Measurements from ENCODE around the gene MDC1.

Gene MDC1

DNA sequence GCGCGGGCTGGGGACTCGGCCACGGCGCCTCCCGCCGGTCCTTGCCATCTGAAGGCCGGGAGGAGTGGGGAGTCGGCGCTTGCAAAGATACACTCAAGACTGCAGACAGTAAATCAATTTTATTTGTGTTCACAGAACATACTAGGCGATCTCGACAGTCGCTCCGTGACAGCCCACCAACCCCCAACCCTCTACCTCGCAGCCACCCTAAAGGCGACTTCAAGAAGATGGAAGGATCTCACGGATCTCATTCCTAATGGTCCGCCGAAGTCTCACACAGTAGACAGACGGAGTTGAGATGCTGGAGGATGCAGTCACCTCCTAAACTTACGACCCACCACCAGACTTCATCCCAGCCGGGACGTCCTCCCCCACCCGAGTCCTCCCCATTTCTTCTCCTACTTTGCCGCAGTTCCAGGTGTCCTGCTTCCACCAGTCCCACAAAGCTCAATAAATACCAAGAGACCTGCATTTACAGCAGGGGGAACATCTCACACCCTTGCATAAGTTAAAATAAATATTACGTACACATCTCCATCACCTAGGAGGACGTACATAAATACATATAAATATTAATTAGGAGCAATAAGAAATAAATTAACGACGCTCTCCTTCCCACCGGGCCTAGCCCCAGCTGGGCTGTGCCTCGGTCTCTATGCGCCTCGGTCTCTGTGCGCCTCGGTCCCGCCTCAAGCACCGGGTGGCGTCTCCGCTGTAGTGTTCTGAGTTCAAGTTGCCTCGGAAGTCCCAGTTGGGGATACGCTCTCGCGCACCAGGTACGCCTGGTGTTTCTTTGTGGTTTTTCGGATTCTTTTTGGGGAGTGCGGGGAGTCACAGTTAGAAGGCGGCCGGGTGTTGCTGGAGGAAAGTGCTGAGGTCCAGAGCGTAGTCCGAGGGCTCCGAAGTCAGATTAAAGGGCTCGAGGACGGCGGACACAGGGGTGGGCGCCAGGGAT is 26.3 kb upstream of the MDC1 start:
- peak overlapping the region; percentile 91 for H3K4ac ChIP-seq (ENCODE audit: low read depth, low read length)
- peak in 1 of 2 donors; percentile 45 for DNase-seq
- peaks cover 22 to 23% of the 10 kb centered on the region in 2 experiments for H3K36me3 ChIP-seq (ENCODE audit: control insufficient read depth in 1 of 2, insufficient read depth in 2 of 2, low read length in 2 of 2)
- peak overlapping the region; percentile 51 for H2BK12ac ChIP-seq (ENCODE audit: low read length)
- peaks cover 37% of the 10 kb centered on the region for H3K79me1 ChIP-seq (ENCODE audit: low read length)
- peak overlapping the region; percentile 83 for H3K4me3 ChIP-seq (ENCODE audit: low read depth, low read length)
- H2BK5ac ChIP-seq (ENCODE audit: low read depth, low read length, poor library complexity), result peak overlapping the region; percentile 93
- peak overlapping the region; percentile 27 for H2AK5ac ChIP-seq (ENCODE audit: low read length)
- peak overlapping the region; percentile 78 for H3K14ac ChIP-seq (ENCODE audit: low read length)
- H4K12ac ChIP-seq (ENCODE audit: low read depth, low read length), result peak overlapping the region; percentile 81
- peak overlapping the region; percentile 92 for H3K27ac ChIP-seq (ENCODE audit: low read depth, low read length)
- H3K27me3 ChIP-seq (ENCODE audit: insufficient read depth, low read length), result no peaks in the 10 kb centered on the region
- H3K9ac ChIP-seq (ENCODE audit: low read length), result peak overlapping the region; percentile 97
- H3K23ac ChIP-seq (ENCODE audit: low read length), result no peak overlapping the region
- no CpG with 5 or more reads among the region's 55 CpGs for WGBS (ENCODE audit: extremely low coverage, insufficient coverage, insufficient read length)
- peak overlapping the region; percentile 85 for H4K8ac ChIP-seq (ENCODE audit: low read depth, low read length)
- peak overlapping the region; percentile 3 for H2AFZ ChIP-seq (ENCODE audit: insufficient read depth, low read length, poor library complexity)
- H3K4me2 ChIP-seq (ENCODE audit: low read length), result peak overlapping the region; percentile 67
- H2BK120ac ChIP-seq (ENCODE audit: insufficient read depth, low read length, poor library complexity), result peak overlapping the region; percentile 65
- peaks cover 20% of the 10 kb centered on the region for H3K79me2 ChIP-seq (ENCODE audit: control insufficient read depth, insufficient read depth, low read length, poor library complexity)
- peak overlapping the region; percentile 67 for H4K91ac ChIP-seq (ENCODE audit: low read depth, low read length)
- H3K4me1 ChIP-seq (ENCODE audit: control insufficient read depth in 1 of 2, insufficient read depth in 2 of 2, low read length in 2 of 2), result peaks cover 12 to 13% of the 10 kb centered on the region in 2 experiments
- H3K18ac ChIP-seq (ENCODE audit: low read length), result peak overlapping the region; percentile 94
- H3K9me3 ChIP-seq (ENCODE audit: insufficient read depth, low read depth, low read length), result no peaks in the 10 kb centered on the region

DNA sequence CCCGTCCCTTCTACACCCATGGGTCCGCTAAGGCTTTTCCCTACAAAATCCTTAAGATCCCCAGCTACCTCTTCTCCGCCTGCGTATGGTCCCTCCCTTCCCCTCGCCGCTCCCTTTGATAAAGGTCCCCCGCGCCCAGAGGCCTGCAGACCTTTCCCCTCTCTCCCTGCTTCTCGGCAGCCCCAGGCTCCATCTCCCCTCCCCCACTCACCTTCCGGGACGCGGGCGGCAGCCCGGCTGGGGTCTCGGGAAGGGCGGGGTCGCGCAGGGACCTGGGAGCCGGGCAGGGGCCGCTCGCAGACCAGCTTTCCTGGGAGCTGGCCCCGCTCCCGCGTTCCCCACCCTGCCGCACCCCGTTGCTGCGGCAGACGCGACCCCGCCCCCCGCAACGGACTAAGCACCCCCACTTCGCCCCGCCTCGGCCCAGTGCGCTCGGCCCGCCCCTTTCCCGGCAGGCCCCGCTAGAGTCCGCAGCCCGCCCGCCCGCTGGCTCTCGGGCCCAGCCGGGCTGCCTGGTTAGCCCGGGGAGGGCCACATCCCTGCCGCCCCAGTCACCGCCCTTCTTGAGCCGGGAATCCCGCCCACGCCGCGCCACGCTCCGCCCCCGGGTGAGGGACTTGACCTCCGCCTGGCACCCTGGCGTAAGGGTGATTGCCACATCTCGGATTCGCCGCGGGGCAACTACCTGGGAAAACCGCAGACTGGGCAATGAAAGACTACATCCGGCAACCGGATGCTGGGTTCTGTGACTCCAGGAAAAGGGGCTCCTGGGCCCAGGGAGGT is 25.4 kb upstream of the MDC1 start, which contains the start of gene FLOT1:
Gene FLOT1 (minus strand): TSS at position 372 of the 783 bp plus-strand sequence. CDS start 498 bp downstream, outside the sequence.
- no peaks in the 10 kb centered on the region for H3K9me3 ChIP-seq (ENCODE audit: insufficient read depth, low read depth, low read length)
- peak within 1 kb of the TSS; percentile 85 for H2BK12ac ChIP-seq (ENCODE audit: low read length)
- peak within 1 kb of the TSS; percentile 76 for H4K12ac ChIP-seq (ENCODE audit: low read depth, low read length)
- H2AK5ac ChIP-seq (ENCODE audit: low read length), result peak within 1 kb of the TSS; percentile 81
- peaks cover 20% of the 10 kb centered on the region for H3K79me2 ChIP-seq (ENCODE audit: control insufficient read depth, insufficient read depth, low read length, poor library complexity)
- DNase-seq, result peak; percentile 99 to 100
- peak within 1 kb of the TSS; percentile 92 for H3K27ac ChIP-seq (ENCODE audit: low read depth, low read length)
- H3K14ac ChIP-seq (ENCODE audit: low read length), result peak within 1 kb of the TSS; percentile 96
- no CpG with 5 or more reads among the region's 66 CpGs for WGBS (ENCODE audit: extremely low coverage, insufficient coverage, insufficient read length)
- H4K91ac ChIP-seq (ENCODE audit: low read depth, low read length), result peak within 1 kb of the TSS; percentile 95
- peak within 1 kb of the TSS; percentile 83 for H3K4me3 ChIP-seq (ENCODE audit: low read depth, low read length)
- peak within 1 kb of the TSS; percentile 93 for H2BK5ac ChIP-seq (ENCODE audit: low read depth, low read length, poor library complexity)
- H3K4ac ChIP-seq (ENCODE audit: low read depth, low read length), result peak within 1 kb of the TSS; percentile 91
- H2AFZ ChIP-seq (ENCODE audit: insufficient read depth, low read length, poor library complexity), result peak within 1 kb of the TSS; percentile 49
- peak within 1 kb of the TSS; percentile 88 for H2BK120ac ChIP-seq (ENCODE audit: insufficient read depth, low read length, poor library complexity)
- H3K36me3 ChIP-seq (ENCODE audit: control insufficient read depth in 1 of 2, insufficient read depth in 2 of 2, low read length in 2 of 2), result peaks cover 23 to 24% of the 10 kb centered on the region in 2 experiments
- peaks cover 35% of the 10 kb centered on the region for H3K79me1 ChIP-seq (ENCODE audit: low read length)
- H3K23ac ChIP-seq (ENCODE audit: low read length), result no peak within 1 kb of the TSS
- peaks cover 11 to 12% of the 10 kb centered on the region in 2 experiments for H3K4me1 ChIP-seq (ENCODE audit: control insufficient read depth in 1 of 2, insufficient read depth in 2 of 2, low read length in 2 of 2)
- H3K4me2 ChIP-seq (ENCODE audit: low read length), result peak within 1 kb of the TSS; percentile 67
- peak within 1 kb of the TSS; percentile 85 for H4K8ac ChIP-seq (ENCODE audit: low read depth, low read length)
- peak within 1 kb of the TSS; percentile 97 for H3K9ac ChIP-seq (ENCODE audit: low read length)
- no peaks in the 10 kb centered on the region for H3K27me3 ChIP-seq (ENCODE audit: insufficient read depth, low read length)
- H3K18ac ChIP-seq (ENCODE audit: low read length), result peak within 1 kb of the TSS; percentile 94

DNA sequence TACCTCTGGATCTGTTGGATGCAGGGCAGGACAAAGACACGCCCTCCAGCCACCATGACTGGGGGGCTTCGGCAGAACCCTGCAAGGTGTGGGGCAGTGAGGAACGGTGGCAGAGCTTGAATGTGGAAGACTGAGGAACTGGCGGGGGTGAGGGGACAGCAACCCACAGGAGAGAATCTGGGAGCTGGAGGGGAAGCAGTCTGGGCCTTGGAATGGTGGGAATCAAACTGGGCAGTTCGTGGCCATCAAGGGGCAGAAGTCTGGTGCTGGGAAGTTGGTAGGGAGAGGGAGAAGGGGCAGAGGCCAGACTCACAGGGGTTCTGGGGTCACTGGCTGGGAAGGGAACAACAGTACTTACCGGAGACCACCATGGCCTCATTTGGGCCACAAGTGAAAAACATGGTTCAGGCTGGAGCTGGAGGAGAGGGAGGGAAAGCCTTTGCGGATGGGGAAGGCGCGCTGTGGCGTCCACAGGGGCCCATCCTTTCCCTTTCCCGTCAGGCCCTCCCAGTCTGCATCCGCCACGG is 24.8 kb upstream of the MDC1 start:
- Histone ChIP-seq H3K14ac (ENCODE audit: low read length) (peak overlapping the region; percentile 96), H3K79me1 (ENCODE audit: low read length) (peaks cover 35% of the 10 kb centered on the region), H2AK5ac (ENCODE audit: low read length) (peak overlapping the region; percentile 81), H3K27ac (ENCODE audit: low read depth, low read length) (peak overlapping the region; percentile 92), H2AFZ (ENCODE audit: insufficient read depth, low read length, poor library complexity) (peak overlapping the region; percentile 49), H2BK120ac (ENCODE audit: insufficient read depth, low read length, poor library complexity) (peak overlapping the region; percentile 88), H4K12ac (ENCODE audit: low read depth, low read length) (peak overlapping the region; percentile 76), H3K79me2 (ENCODE audit: control insufficient read depth, insufficient read depth, low read length, poor library complexity) (peaks cover 20% of the 10 kb centered on the region), H3K27me3 (ENCODE audit: insufficient read depth, low read length) (no peaks in the 10 kb centered on the region), H3K9me3 (ENCODE audit: insufficient read depth, low read depth, low read length) (no peaks in the 10 kb centered on the region), H4K8ac (ENCODE audit: low read depth, low read length) (peak overlapping the region; percentile 80), H3K23ac (ENCODE audit: low read length) (no peak overlapping the region), H4K91ac (ENCODE audit: low read depth, low read length) (peak overlapping the region; percentile 95), H3K4me3 (ENCODE audit: low read depth, low read length) (peak overlapping the region; percentile 83), H3K4me1 (ENCODE audit: control insufficient read depth in 1 of 2, insufficient read depth in 2 of 2, low read length in 2 of 2) (peaks cover 11 to 16% of the 10 kb centered on the region in 2 experiments), H2BK12ac (ENCODE audit: low read length) (peak overlapping the region; percentile 85), H2BK5ac (ENCODE audit: low read depth, low read length, poor library complexity) (peak overlapping the region; percentile 60), H3K4me2 (ENCODE audit: low read length) (peak overlapping the region; percentile 67), H3K4ac (ENCODE audit: low read depth, low read length) (peak overlapping the region; percentile 87), H3K9ac (ENCODE audit: low read length) (peak overlapping the region; percentile 44), H3K18ac (ENCODE audit: low read length) (peak overlapping the region; percentile 94), H3K36me3 (ENCODE audit: control insufficient read depth in 1 of 2, insufficient read depth in 2 of 2, low read length in 2 of 2) (peaks cover 27% of the 10 kb centered on the region in 2 experiments)
- no peak for DNase-seq
- no CpG with 5 or more reads among the region's 13 CpGs for WGBS (ENCODE audit: extremely low coverage, insufficient coverage, insufficient read length)
